ENCODE measurements around the gene RNF41. TPM values are rescaled to one million over a fixed set of nuclear protein-coding genes. Genes with fewer than 3 reads are reported as not detected.

RNF41 gene
- polyA plus RNA-seq, 1 experiment, result 338 TPM

DNA sequence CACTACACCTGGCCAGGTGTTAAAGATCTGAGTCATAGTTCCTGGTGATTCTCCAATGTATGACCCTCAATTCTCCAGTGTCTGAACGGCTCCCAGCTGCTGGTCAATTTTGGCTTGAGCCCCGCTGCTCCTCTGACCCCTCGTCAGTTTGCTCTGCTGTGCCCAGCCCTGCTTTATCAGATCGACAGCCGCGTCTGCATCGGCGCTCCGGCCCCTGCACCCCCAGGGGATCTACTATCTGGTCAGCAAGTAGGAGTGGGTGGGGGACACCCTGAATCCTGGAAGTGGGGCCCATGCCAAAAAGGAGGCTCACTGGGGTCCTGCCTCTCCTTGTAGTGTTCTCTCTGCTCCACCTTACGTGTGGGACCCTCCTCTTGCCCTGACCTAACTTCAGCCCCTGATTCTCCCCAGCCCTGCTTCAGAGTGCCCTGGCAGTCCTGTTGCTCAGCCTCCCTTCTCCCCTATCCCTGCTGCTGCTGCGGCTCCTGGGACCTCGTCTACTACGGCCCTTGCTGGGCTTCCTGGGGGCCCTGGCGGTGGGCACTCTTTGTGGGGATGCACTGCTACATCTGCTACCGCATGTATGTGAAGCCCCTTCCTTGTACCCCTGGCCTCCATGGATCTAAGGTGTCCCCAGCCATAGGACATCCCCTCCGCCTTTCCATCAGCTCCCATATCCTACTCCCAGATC, 13.2 kb upstream of the RNF41 start:
- TF ChIP-seq, protein P1, sequence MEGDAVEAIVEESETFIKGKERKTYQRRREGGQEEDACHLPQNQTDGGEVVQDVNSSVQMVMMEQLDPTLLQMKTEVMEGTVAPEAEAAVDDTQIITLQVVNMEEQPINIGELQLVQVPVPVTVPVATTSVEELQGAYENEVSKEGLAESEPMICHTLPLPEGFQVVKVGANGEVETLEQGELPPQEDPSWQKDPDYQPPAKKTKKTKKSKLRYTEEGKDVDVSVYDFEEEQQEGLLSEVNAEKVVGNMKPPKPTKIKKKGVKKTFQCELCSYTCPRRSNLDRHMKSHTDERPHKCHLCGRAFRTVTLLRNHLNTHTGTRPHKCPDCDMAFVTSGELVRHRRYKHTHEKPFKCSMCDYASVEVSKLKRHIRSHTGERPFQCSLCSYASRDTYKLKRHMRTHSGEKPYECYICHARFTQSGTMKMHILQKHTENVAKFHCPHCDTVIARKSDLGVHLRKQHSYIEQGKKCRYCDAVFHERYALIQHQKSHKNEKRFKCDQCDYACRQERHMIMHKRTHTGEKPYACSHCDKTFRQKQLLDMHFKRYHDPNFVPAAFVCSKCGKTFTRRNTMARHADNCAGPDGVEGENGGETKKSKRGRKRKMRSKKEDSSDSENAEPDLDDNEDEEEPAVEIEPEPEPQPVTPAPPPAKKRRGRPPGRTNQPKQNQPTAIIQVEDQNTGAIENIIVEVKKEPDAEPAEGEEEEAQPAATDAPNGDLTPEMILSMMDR (IDR thresholded peaks at IDR 0.05; ENCODE audit: insufficient read depth, low read depth, low read length), result no peak
- CTCF ChIA-PET, result interaction anchor here (0.6 to 1.8 kb wide), 5 partner anchors 9 to 74 kb away, joined by 3 to 7 read pairs (median 5); partner anchors contain the start of genes ANKRD52 and COQ10A
- Histone ChIP-seq H3K27me3 (ENCODE audit: control insufficient read depth, insufficient read depth, low read length) (no peaks in the 10 kb centered on the region), H3K4me3 (ENCODE audit: low read depth, low read length) (no peak overlapping the region), H3K36me3 (ENCODE audit: control insufficient read depth, insufficient read depth, low read length) (peaks cover 11% of the 10 kb centered on the region)
- no peak for DNase-seq (ENCODE audit: low read depth)
- POLR2A ChIA-PET, result no interaction called here

DNA sequence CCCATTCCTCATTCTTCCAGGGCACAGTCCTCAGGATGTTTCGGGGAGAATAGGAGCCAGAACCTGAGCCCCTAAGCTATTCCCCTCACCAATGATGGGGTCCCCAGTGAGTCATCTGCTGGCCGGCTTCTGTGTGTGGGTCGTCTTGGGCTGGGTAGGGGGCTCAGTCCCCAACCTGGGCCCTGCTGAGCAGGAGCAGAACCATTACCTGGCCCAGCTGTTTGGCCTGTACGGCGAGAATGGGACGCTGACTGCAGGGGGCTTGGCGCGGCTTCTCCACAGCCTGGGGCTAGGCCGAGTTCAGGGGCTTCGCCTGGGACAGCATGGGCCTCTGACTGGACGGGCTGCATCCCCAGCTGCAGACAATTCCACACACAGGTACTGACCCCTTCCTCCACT, 9.5 kb upstream of the RNF41 start:
- Histone ChIP-seq H3K36me3 (ENCODE audit: control insufficient read depth, insufficient read depth, low read length) (peaks cover 4% of the 10 kb centered on the region), H3K4me3 (ENCODE audit: low read depth, low read length) (no peak overlapping the region), H3K27me3 (ENCODE audit: control insufficient read depth, insufficient read depth, low read length) (no peaks in the 10 kb centered on the region)
- POLR2A ChIA-PET, result no interaction called here
- no peak for DNase-seq (ENCODE audit: low read depth)
- TF ChIP-seq, protein P1 (IDR thresholded peaks at IDR 0.05; ENCODE audit: insufficient read depth, low read depth, low read length), result no peak
- CTCF ChIA-PET, result interaction anchor here (1.4 to 2.7 kb wide), 3 partner anchors 27 to 42 kb away, joined by 3 to 9 read pairs (median 5); partner anchors contain the start of genes ANKRD52 and SMARCC2

DNA sequence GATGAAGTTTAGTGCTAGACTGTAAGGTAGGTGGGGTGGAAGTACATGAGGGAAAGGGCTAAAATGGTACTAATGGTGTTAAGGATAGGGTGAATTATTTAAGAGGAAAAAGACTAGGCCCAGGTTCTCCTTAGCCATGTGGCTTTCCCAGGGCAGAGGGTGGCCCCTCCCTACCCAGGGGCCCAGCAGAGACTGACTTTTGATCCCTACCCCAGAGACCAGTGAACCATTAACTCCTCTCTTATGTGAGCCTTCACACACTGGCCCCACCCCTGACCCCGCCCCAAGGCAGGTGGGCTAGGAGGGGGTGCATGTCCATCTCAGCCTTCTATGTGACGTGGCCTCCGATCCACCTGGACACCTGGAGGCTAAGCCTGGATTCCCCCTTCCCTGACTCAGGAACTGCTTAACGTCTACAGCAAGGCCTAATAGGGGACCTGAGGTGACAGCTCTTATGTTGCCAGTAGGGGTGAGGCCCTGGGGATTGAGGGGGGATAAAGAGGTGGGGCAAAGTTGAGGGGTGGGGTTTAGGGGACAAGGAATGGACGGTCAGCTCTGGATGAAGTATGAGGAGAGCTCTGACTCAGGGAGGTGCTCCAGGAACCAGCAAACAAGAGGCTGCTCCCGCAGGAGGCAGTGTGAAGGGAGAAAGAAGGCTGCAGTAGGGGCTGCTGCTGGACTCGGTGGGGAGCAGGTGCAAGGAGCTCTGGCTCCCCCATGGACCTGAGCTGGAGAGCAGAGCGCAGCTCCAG, 8.9 kb upstream of the RNF41 start:
- ChIA-PET POLR2A (no interaction called here), CTCF (interaction anchor here (1.4 to 2.7 kb wide), 3 partner anchors 27 to 41 kb away, joined by 3 to 9 read pairs (median 5); partner anchors contain the start of genes ANKRD52 and SMARCC2)
- peaks cover 4% of the 10 kb centered on the region for H3K36me3 ChIP-seq (ENCODE audit: control insufficient read depth, insufficient read depth, low read length)
- H3K27me3 ChIP-seq (ENCODE audit: control insufficient read depth, insufficient read depth, low read length), result no peaks in the 10 kb centered on the region
- DNase-seq (ENCODE audit: low read depth), result no peak
- TF ChIP-seq, protein P1 (IDR thresholded peaks at IDR 0.05; ENCODE audit: insufficient read depth, low read depth, low read length), result no peak
- H3K4me3 ChIP-seq (ENCODE audit: low read depth, low read length), result no peak overlapping the region

DNA sequence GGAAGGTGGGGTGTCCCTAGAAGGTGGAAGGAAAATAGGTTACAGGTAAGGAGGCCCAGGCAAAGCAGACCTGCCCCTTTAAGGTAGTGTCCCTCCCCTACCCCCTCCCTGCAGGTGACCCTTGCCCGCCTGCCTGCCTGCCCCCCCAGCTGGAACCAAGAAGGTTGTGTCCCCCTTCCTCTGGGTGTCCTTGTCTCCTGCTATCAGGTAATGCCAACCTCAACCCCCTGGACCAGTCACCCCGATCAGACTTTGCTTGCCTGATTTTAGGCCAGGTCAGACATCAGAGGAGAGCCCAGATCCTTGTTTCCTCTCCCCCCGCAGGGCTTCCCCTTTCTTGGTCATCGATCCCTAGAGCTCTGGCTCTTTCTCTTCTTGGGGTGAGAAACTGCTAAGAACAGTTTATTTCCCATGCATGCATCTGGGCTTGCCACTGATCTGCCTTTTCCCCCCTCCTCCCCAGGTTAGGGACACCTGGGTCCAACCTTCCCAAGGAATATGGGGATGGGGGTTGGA, 8.3 kb upstream of the RNF41 start, which contains the start of gene SLC39A5:
SLC39A5 (plus strand) TSS at position 136 of the 516 bp plus-strand sequence. CDS start 1,224 bp downstream, outside the sequence.
- DNase-seq (ENCODE audit: low read depth), result no peak
- Histone ChIP-seq H3K36me3 (ENCODE audit: control insufficient read depth, insufficient read depth, low read length) (peaks cover 4% of the 10 kb centered on the region), H3K27me3 (ENCODE audit: control insufficient read depth, insufficient read depth, low read length) (no peaks in the 10 kb centered on the region), H3K4me3 (ENCODE audit: low read depth, low read length) (no peak within 1 kb of the TSS)
- POLR2A ChIA-PET, result no interaction called here
- TF ChIP-seq, protein P1 (IDR thresholded peaks at IDR 0.05; ENCODE audit: insufficient read depth, low read depth, low read length), result no peak
- CTCF ChIA-PET, result interaction anchor here (1.4 to 2.7 kb wide), 2 partner anchors 38 to 41 kb away, joined by 3 to 9 read pairs; partner anchors contain the start of gene SMARCC2

DNA sequence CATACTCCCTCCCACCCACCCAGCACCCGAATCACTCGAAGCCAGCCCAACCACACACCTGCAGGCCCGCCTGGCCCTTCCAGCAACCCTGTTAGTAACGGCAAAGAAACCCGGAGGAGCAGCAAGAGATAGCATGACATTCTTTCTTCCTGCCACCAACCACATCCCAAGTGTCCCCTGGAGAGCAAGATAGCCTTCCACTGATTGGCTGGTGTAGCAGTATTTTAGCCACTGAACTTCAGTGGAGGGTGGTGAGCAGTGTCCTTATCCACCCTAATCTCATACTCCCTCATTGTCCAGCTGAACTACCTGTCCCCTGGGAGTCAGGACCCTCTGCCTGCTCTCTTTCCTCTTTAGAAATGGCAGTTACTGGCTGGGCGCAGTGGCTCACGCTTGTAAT, 7.4 kb upstream of the RNF41 start:
- no peaks in the 10 kb centered on the region for H3K27me3 ChIP-seq (ENCODE audit: control insufficient read depth, insufficient read depth, low read length)
- H3K4me3 ChIP-seq (ENCODE audit: low read depth, low read length), result no peak overlapping the region
- H3K36me3 ChIP-seq (ENCODE audit: control insufficient read depth, insufficient read depth, low read length), result peaks cover 4% of the 10 kb centered on the region
- TF ChIP-seq, protein P1 (IDR thresholded peaks at IDR 0.05; ENCODE audit: insufficient read depth, low read depth, low read length), result no peak
- CTCF ChIA-PET, result no interaction called here
- POLR2A ChIA-PET, result no interaction called here
- DNase-seq (ENCODE audit: low read depth), result no peak
